ENCODE measurements around the gene RNF31. TPM values are rescaled to one million over a fixed set of nuclear protein-coding genes. Genes with fewer than 3 reads are reported as not detected.

RNF31 gene
- total and polyA plus RNA-seq, 2 donors (not counting 3 experiments of a cell fraction or from before 2014, with no cell fraction given): 32.3 to 69.7 TPM

GRCh38 chr14:24176599-24176998, 29.3 kb downstream of the RNF31 start:
- no peak overlapping the region for H3K4me3 ChIP-seq (replicated peaks in 1 of 3; ENCODE audit: insufficient read depth in 1 of 3, low read depth in 1 of 3, low read length in 3 of 3)
- no TSS peak for BruUV-seq (replicated peaks)
- H3K9ac ChIP-seq (replicated peaks; ENCODE audit: extremely low read depth, insufficient read depth, low read length): no peak overlapping the region
- no peaks in the 10 kb centered on the region for H3K9me1 ChIP-seq (replicated peaks; ENCODE audit: control insufficient read depth, extremely low read depth, insufficient read depth, low read length)
- no peak for DNase-seq (ENCODE audit: low read depth, low spot score)
- peaks cover 3% of the 10 kb centered on the region for H3K4me1 ChIP-seq (ENCODE audit: control insufficient read depth, extremely low read depth, insufficient read depth, low read length)
- intact Hi-C loops (cut with micrococcal nuclease) (no loop called here), dilution Hi-C loops (cut with MboI; ENCODE audit: extremely low pct_ligation_motif_present, low sequenced_read_pairs) (no loop called here)
- no peak overlapping the region for H3K27ac ChIP-seq (ENCODE audit: insufficient read depth, low read depth, low read length)
- FAIRE-seq: no peak
- H3K79me2 ChIP-seq (ENCODE audit: control insufficient read depth, insufficient read depth, low read length): no peaks in the 10 kb centered on the region
- H3K27me3 ChIP-seq (ENCODE audit: control insufficient read depth in 2 of 2, insufficient read depth in 2 of 2, low read length in 2 of 2): no peaks in the 10 kb centered on the region
- H3K9me3 ChIP-seq (replicated peaks; ENCODE audit: control insufficient read depth, insufficient read depth, low read length): no peaks in the 10 kb centered on the region
- ChIA-PET POLR2A (no interaction called here), CTCF (no interaction called here)
- H4K20me1 ChIP-seq (replicated peaks; ENCODE audit: control insufficient read depth, extremely low read depth, insufficient read depth, low read length): no peaks in the 10 kb centered on the region
- peaks cover 0 to 18% of the 10 kb centered on the region in 2 experiments for H3K36me3 ChIP-seq (ENCODE audit: control insufficient read depth in 2 of 2, extremely low read depth in 1 of 2, insufficient read depth in 2 of 2, low read length in 2 of 2)
- H3K4me2 ChIP-seq (ENCODE audit: insufficient read depth, low read length): no peak overlapping the region
- no peak overlapping the region for H2AFZ ChIP-seq (ENCODE audit: low read depth, low read length)
- TF ChIP-seq POLR2A (IDR thresholded peaks at IDR 0.05; ENCODE audit: low read depth, low read length) (no peak), MYC (IDR thresholded peaks at IDR 0.05; ENCODE audit: low read depth, low read length) (no peak), MAX (IDR thresholded peaks at IDR 0.05; ENCODE audit: insufficient read depth, insufficient read length) (no peak)

GRCh38 chr14:24177041-24177825, 29.9 kb downstream of the RNF31 start:
- FAIRE-seq (no peak), DNase-seq (ENCODE audit: low read depth, low spot score) (no peak)
- Histone ChIP-seq H3K36me3 (ENCODE audit: control insufficient read depth in 2 of 2, extremely low read depth in 1 of 2, insufficient read depth in 2 of 2, low read length in 2 of 2) (peaks cover 0 to 20% of the 10 kb centered on the region in 2 experiments), H3K27me3 (ENCODE audit: control insufficient read depth in 2 of 2, insufficient read depth in 2 of 2, low read length in 2 of 2) (no peaks in the 10 kb centered on the region), H3K9ac (replicated peaks; ENCODE audit: extremely low read depth, insufficient read depth, low read length) (no peak overlapping the region), H3K4me2 (ENCODE audit: insufficient read depth, low read length) (no peak overlapping the region), H3K4me1 (ENCODE audit: control insufficient read depth, extremely low read depth, insufficient read depth, low read length) (peaks cover under 1% of the 10 kb centered on the region), H2AFZ (ENCODE audit: low read depth, low read length) (no peak overlapping the region), H3K9me3 (replicated peaks; ENCODE audit: control insufficient read depth, insufficient read depth, low read length) (no peaks in the 10 kb centered on the region), H3K4me3 (replicated peaks in 1 of 3; ENCODE audit: insufficient read depth in 1 of 3, low read depth in 1 of 3, low read length in 3 of 3) (no peak overlapping the region), H3K9me1 (replicated peaks; ENCODE audit: control insufficient read depth, extremely low read depth, insufficient read depth, low read length) (no peaks in the 10 kb centered on the region), H3K79me2 (ENCODE audit: control insufficient read depth, insufficient read depth, low read length) (no peaks in the 10 kb centered on the region), H3K27ac (ENCODE audit: insufficient read depth, low read depth, low read length) (no peak overlapping the region), H4K20me1 (replicated peaks; ENCODE audit: control insufficient read depth, extremely low read depth, insufficient read depth, low read length) (no peaks in the 10 kb centered on the region)
- dilution Hi-C loops (cut with MboI; ENCODE audit: extremely low pct_ligation_motif_present, low sequenced_read_pairs) (no loop called here), intact Hi-C loops (cut with micrococcal nuclease) (no loop called here)
- ChIA-PET CTCF (interaction anchor here (1.1 to 1.2 kb wide), 2 partner anchors 9 to 10 kb away, joined by 3 to 4 read pairs; no protein-coding TSS in a partner anchor), POLR2A (no interaction called here)
- no TSS peak for BruUV-seq (replicated peaks)
- TF ChIP-seq POLR2AphosphoS5 (IDR thresholded peaks at IDR 0.05; ENCODE audit: insufficient read depth, low read depth, low read length): no peak
- no peak for TF ChIP-seq FOS (IDR thresholded peaks at IDR 0.05; ENCODE audit: borderline replicate concordance, insufficient read depth, low read length)
- no peak for TF ChIP-seq MAX (IDR thresholded peaks at IDR 0.05; ENCODE audit: insufficient read depth, insufficient read length)
